ENCODE measurements around the gene CHTF18.

Gene CHTF18

GRCh38 chr16:794091-794822 is 5.8 kb downstream of the CHTF18 start:
- no peak for DNase-seq

DNA sequence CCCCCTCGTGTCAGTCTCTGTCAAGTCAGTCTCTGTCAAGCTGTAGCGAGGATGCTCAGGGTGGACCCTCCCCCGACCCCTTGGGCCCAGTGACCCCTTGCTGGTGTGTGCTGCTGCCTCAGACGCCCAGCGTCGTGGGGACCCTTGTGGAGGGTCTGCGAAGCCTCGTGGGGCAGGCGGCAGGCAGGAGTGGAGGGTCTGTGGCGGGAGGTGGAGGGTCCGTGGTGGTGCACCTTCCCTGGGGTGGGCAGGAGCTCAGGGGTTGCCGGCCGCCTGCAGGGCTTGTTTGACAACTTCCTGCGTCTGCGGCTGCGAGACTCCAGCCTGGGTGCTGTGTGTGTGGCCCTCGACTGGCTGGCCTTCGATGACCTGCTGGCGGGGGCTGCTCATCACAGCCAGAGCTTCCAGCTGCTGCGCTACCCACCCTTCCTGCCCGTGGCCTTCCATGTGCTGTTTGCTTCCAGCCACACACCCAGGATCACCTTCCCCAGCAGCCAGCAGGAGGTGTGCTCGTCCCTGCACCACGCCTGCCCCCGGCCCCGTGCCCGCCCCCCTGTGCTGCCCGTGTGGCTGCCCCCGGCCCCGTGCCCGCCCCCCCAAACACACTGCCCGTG is 6.5 kb downstream of the CHTF18 start:
- DNase-seq, result no peak

GRCh38 chr16:795580-796229 is 7.3 kb downstream of the CHTF18 start:
- DNase-seq, result no peak

DNA sequence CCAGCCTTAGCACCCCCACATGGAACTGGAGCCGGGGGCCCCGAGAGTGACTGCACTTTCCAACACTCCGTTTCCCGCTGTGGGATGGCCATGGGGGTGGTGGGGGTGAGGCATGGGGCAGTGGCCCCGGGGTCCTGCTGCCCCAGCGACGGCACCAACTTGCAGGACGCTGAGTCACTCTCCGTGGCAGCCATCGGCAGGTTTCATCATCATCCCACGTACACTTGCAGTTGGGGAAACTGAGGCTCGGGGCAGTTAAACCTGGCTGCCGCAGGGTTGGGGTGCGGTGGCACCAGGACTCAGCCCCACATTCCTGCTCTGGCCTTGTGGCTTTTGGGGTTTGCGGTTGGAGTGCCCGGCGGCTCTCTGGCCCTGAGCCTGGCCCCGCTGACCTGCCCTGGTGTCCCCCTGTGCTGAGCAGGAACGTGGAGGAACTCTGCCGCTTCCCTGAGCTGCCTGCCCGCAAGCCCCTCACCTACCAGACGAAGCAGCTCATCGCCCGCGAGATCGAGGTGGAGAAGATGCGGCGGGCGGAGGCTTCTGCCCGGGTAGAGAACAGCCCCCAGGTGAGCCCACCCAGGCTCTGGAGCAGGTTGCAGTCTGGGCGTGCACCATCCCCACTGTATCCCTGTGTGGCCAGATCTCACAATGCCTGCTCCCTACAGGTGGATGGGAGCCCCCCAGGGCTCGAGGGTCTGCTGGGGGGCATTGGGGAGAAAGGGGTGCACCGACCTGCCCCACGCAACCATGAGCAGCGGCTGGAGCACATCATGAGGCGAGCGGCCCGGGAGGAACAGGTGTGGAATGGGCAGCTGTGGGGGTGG is 8.1 kb downstream of the CHTF18 start:
- DNase-seq, result no peak

- no peak for DNase-seq
Observed at GRCh38 chr16:797120-797420, 8.7 kb downstream of the CHTF18 start.

DNA sequence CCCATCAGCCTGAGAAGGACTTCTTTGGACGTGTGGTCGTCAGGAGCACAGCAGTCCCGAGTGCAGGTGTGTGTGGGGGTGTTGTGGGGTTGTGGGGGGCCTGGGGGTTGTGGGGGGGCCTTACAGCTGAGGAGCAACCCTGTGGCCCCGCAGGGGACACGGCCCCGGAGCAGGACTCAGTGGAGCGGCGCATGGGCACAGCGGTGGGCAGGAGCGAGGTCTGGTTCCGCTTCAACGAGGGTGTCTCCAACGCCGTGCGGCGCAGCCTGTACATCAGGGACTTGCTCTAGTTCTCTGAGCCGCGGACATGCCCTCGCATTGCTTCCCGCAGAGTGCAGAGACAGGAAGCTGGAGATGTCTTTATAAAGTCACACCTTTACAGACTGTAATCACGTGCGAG is 9.3 kb downstream of the CHTF18 start:
- DNase-seq, result no peak

DNA sequence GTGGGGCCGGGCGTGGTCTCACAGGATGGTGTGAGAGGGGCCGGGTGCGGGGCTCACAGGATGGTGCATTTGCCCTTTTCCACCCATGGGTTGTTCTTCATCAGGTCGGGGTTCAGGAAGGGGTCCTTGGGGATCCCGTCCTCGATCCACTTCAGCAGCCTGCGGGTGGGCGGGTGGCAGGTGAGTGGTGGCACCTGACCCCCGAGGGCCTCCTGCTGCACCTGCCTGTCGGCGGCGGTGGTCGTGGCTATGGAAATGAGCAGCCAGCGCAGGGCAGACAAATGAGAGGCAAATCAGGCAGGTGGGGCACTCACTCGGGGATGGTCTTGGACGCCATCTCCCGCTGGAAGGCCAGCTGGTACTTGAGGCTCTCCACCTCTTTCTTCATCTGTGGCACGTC is 10.2 kb downstream of the CHTF18 start:
- DNase-seq, result no peak

DNA sequence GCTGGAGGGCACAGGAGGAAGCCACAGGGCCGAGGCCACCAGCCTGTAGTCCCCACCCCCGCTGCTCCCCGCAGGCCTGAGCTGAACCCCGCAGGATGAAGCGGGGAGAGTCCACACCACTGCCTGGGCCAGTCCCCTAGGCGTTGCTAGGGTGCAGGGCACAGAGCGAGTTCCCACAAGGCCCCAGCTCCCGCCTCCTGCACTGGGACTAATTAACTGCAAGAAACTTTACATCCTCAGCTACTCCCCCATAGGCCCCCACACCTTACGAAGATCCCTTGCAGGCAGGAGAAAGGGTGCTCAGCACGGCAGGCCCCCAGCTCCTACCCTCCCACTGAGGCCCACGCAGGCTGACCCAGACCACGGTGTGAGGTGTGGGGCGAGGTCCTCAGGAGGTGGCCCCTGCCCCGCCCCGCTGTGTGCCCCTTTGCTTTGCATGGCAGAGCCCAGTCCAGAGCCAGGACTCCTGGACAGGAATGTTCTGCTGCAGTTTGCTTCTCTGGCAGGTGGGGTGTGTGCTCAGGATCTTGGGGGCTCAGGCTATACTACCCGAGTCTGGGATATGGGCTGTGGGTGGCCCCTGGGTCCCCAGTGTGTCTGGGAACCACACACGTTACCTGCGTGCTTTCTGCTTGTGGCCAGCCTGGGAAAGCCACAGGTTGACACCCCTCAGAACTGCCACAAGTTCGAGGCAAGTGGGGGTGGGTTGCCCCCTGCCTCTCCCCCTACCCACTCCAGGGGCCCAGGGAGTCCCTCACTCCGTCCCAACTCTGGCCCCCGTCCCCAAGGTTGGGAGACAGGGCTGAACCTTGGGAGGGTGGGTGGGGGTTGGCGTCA is 10.9 kb downstream of the CHTF18 start:
- no peak for DNase-seq

- DNase-seq, result no peak
Observed at GRCh38 chr16:799948-800833, 11.8 kb downstream of the CHTF18 start, which contains the start of gene GNG13. Gene GNG13 (minus strand): TSS chr16:800734. CDS start chr16:799077, 1,657 bp downstream.

DNA sequence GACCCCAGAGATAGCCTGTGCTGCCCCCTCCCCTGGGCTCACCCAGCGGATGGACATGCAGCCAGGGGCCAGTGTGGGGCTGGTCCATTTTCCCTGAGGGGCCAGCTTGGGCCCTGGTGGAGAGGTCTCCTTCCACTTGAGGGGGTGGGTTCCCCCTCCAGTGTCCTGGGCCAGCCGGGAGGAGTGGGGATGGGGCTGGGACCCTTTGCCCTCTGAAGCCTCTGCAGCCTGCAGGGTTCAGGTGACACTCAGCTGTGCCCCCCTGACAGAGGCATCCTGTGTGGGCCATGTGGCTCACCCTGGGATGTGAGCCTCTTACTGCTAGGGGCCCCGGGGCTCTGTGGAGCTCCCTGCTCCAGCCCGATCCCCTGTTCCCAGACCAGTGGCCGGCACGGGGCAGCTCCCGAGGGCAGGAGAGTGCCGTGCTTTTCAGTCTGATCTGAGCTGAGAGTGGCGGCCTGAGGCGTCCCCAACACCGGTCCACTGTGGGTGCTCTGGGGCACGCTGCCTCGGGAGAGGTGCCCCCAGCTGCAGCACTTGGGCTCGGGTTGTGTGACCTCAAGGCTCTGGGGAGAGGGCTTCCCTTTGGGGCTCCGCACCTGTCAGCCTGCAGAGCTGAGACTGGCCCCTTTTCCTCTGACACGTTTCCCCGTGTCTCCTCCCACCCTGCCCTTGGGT is 12.6 kb downstream of the CHTF18 start:
- DNase-seq, result no peak

DNA sequence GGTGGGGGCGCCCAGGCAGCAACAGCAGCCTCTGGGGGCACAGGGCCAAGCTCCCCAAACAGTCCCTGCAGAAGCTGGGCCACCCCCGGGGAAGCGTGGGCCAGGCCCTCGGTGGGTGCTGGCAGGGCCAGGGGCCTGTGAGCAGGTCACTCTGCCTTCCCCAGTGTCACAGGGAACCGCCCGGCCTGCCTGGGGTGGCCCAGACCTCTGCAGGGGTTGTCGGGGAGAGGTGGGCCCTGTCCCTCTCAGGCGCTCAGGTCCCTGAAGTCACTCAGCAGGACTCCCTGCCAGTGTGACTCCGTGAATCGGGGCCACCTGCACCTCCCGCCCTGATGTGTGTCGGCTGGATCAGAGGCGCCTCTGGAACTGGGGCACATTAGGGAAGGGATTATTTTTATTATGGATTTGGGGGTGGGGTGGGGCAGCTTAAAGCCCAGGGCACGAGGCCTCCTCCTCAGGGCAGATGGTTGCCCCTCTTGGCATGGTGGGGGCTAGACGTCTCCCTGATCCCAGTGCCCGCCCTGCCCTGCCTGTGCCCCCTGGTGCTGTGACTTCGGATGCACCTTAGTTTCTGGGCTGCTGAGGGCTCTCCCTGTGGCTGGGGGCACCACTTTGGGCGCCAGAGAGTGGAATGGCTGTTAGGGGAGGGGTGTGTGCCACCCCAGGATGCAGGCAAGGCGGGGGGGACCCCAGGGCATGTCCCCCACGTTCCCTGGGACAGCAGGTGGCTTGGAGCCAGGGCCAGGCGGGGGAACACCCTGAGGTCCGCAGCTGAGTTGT is 13.4 kb downstream of the CHTF18 start:
- no peak for DNase-seq

GRCh38 chr16:802461-802860 is 14.0 kb downstream of the CHTF18 start:
- DNase-seq, result no peak

DNA sequence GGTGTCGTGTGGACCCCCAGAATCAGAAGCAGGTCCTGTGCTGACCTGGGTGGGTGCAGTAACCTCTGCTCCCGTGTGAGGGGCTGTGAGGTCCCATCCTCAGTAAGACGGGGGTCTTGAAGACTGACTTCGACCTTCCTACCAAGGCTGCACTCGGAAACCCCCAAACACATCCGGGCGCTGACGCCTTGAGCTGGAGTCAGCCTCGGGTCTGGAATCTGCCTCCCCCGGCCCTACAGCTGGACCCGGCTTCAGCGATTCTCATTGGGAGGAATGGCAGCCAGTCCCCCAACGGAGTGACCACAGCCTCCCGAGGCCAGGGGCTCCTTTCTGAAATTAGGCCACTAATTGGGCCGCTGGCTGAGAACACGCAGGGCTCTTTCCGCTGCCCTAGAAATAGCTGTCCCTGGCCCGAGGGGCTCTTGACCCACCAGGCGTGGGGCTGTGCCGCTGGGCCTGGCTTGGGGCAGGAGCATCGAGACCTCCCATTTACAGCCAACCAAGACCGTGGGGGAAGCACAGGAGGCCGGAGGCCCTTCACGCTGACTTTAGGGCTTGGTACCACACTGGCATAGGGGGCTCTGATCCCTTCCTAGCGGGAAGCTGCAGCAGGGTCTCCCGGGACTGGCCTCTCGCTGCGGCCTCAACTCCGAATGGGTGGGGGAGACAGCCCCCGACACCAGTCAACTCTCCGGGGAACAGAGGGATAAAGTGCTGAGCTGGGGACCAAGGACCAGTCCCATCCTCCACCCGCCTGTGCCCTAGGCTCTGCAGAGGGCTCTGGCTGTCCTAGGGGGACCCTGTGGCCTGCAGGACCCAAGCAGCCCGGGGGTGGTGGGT is 14.7 kb downstream of the CHTF18 start:
- DNase-seq, result no peak

DNA sequence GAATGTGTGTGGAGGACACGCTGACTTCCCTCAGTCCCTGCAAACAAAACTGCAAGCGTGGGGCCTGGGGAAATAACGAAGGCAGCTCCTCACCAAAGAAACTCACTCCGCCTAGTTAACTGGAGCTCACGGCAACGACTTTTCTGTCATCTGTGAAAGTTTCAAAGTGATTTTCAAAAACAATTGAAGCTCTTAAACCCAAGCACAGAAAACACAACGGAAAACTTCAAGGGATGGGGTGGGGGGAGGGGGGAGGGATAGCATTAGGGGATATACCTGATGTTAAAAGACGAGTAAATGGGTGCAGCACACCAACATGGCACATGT is 15.3 kb downstream of the CHTF18 start:
- DNase-seq, result no peak

DNA sequence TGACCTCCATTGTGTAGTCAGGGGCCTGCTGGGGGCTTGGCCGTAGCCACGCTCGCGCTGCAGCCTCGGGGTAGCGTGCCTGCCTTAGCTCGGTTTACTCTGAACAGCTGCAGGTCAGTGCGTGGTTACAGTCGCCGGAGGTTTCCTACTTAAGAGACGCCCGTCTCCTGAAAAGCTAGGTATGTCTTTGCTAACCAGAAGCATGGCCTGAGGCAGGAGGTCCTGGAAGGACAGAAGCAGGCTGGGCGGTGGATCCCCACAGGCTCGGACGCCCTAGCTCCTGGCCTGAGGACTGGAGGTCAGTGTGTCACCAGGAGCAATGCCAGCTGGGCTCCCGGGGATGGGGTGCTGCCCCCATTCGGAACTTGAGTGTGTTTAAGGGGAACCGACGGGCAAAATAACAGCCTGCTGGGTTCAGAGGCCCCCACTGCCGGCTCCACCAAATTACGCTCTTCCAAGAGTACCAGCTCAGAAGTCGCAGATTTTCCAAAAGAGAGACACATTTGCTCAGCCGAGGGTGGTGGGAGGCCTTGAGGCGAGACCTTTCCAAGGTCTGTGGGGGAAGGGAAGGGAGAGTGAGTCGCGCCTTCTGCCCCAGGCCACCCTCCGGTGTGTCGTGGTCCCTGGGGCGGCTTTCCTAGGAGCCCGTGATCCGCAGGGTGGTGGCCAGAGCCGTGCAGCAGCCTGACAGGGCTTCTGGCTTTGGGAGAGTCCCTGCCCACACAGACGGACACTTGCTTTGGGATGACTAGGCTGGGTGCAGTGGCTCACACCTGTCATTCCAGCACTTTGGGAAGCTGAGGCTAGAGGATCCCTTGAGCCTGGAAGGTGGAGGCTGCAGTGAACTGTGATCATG is 16.0 kb downstream of the CHTF18 start:
- DNase-seq, result no peak

GRCh38 chr16:805474-805873 is 17.1 kb downstream of the CHTF18 start:
- no peak for DNase-seq

DNA sequence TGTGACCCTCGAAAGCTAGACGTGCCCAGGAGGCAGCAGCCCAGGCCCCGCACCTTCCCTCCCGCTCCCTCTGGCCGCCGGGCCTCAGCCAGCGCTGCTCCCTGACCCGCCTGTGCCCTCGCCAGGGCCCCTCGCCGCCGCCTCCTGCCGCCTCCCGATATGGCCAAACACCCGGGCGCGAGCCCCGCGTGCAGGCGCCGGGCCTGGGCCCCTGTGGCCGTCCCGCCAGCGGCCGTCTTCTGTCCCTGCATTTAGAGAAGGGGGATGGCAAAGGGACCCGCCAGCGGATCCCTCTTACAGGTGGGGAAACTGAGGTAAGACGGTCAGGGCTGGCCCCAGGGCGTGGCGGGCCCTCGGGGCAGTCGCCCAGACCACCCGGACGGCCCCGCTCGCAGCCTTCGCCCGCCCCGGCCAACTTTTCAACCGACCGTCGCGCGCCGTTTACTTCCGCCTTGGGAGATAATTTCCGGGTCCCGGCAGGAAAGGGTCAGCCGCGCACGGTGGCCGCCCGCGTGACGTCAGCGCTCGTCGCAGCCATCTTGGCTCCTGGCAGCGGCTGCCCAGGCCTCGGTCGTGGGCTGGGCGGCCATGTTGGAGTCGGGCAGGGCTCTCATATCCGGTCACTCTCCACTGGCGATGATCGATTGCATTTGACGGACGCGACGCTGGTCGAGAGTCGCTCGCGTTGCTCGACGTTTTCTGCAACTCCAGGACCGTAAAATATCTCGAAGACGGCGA is 19.1 kb downstream of the CHTF18 start:
- peak; percentile 93 for DNase-seq

DNA sequence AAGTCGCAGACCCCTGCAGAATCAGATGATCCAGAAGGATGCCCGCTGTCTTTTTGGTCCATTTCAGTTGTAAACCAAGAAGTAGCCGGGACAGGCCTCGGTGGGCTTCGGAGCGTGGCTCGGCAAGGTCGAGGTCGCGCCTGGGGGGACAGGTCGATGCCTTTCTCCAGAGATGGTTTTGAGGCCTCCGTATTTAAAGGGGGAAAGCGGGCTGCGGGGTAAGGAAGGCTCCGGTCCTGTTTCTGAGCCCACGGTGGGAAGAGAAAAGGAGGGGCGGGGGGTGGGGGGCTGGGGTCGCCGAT is 19.6 kb downstream of the CHTF18 start:
- no peak for DNase-seq

Data from fibroblast of skin of scalp (primary cell).